Panc1 (cell line): Measurements from ENCODE around the gene NFU1.

ENCODE experiments used
- POLR2AphosphoS5 ChIP-seq: IDR thresholded peaks from 2 replicates; pipeline ENCODE4 v1.6.1; 2012; ENCODE audit warnings: mild to moderate bottlenecking, low read depth, low read length, moderate library complexity
- TF ChIP-seq, protein P1 (sequence below): fragments of 450-650 bp; IDR thresholded peaks from 2 replicates; pipeline ENCODE4 v1.5.1; 2017; ENCODE audit warnings: mild to moderate bottlenecking

DNA sequence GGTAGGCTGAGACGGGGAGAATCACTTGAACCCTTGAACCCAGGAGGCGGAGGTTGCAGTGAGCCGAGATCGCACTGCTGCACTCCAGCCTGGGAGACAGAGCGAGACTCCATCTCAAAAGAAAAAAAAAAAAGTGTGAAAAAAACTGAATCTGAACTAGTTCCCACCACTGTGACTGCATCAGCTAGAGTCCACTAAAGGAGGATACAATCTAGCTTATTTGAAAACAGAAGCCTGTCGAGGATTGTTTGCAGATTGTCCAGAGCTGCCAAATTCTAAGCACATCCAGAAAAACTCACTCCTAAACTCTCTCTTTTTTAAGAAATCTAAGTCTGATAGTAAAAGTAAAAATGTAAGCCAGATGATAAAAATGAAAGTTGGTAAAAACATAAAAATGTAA is 60.8 kb downstream of the NFU1 start:
- TF ChIP-seq, protein P1, sequence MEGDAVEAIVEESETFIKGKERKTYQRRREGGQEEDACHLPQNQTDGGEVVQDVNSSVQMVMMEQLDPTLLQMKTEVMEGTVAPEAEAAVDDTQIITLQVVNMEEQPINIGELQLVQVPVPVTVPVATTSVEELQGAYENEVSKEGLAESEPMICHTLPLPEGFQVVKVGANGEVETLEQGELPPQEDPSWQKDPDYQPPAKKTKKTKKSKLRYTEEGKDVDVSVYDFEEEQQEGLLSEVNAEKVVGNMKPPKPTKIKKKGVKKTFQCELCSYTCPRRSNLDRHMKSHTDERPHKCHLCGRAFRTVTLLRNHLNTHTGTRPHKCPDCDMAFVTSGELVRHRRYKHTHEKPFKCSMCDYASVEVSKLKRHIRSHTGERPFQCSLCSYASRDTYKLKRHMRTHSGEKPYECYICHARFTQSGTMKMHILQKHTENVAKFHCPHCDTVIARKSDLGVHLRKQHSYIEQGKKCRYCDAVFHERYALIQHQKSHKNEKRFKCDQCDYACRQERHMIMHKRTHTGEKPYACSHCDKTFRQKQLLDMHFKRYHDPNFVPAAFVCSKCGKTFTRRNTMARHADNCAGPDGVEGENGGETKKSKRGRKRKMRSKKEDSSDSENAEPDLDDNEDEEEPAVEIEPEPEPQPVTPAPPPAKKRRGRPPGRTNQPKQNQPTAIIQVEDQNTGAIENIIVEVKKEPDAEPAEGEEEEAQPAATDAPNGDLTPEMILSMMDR = no peak
- TF ChIP-seq POLR2AphosphoS5 = no peak
